Stomach (tissue), 4 donors: ENCODE results near the gene GRB10.

Source experiments
- CTCF ChIP-seq, 7 experiments: fragments of 450-650 bp in 4 of 7; fragments of 200-600 bp in 3 of 7; sonication (generic) in 3 of 7; IDR thresholded peaks; one replicate each; pipeline ENCODE4 v1.5.1; 2016 to 2019; ENCODE audit warnings: antibody characterized with exemption in 7 of 7, control low read depth in 2 of 7, mild to moderate bottlenecking in 1 of 7
- EP300 ChIP-seq: sonication (generic); formaldehyde crosslinking; IDR thresholded peaks from one replicate; pipeline ENCODE4 v1.6.1; 2017; ENCODE audit warnings: antibody characterized with exemption
- POLR2A ChIP-seq, 4 donors: fragments of 450-650 bp; IDR thresholded peaks; one replicate each; pipeline ENCODE4 v1.6.1; 2016; ENCODE audit warnings: antibody characterized with exemption in 4 of 4, control low read depth in 2 of 4, mild to moderate bottlenecking in 1 of 4, moderate library complexity in 1 of 4
- POLR2AphosphoS5 ChIP-seq, 3 donors: sonication (generic); formaldehyde crosslinking; IDR thresholded peaks; one replicate each; pipeline ENCODE4 v1.6.1; 2016; ENCODE audit warnings: antibody characterized with exemption in 3 of 3

- TF ChIP-seq CTCF (IDR thresholded peaks at IDR 0.05) (no peak), POLR2A (IDR thresholded peaks at IDR 0.05) (no peak), POLR2AphosphoS5 (IDR thresholded peaks at IDR 0.05) (no peak), EP300 (no peak)
Observed at GRCh38 chr7:50688226-50688590, 94.5 kb downstream of the GRB10 start.
